SK-N-SH (cell line): ENCODE results near the gene DGAT2. TPM values are rescaled to one million over a fixed set of nuclear protein-coding genes. Genes with fewer than 3 reads are reported as not detected.

Experiments used
- CTCF ChIA-PET: fragments of 300-600, 350-600 bp; formaldehyde crosslinking; extraction: SDS; loops from one replicate; lab custom pipeline; 2021; lab: Yijun Ruan, JAX
- POLR2A ChIA-PET: fragments of 350-600 bp; sonication (Branson Sonifier 250); formaldehyde crosslinking; extraction: SDS; loops from one replicate; lab custom pipeline; 2020; ENCODE audit warnings: antibody characterized with exemption, inconsistent platforms; lab: Yijun Ruan, JAX
- DNase-seq: peaks from one replicate; pipeline ENCODE4 v3.0.0; 2012
- H2AFZ ChIP-seq: fragments of 200-600 bp; sonication (generic); 2 replicates; pipeline ENCODE4 v1.8.1; 2016; ENCODE audit warnings: antibody characterized with exemption, mild to moderate bottlenecking, low read depth
- H3F3A ChIP-seq: fragments of 200-600 bp; sonication (generic); replicated peaks from 2 replicates; pipeline ENCODE3; 2016; ENCODE audit warnings: antibody characterized with exemption, mild to moderate bottlenecking; ENCODE audit not compliant: insufficient read depth
- H3K27ac ChIP-seq, 2 experiments: fragments of 200-500 bp in 1 of 2; fragments of 200-600 bp in 1 of 2; sonication (Bioruptor generic) in 1 of 2; sonication (generic), shearing (Covaris generic) in 1 of 2; 2 replicates each; pipeline versions ENCODE4 v1.5.1 to v1.6.1; 2014 to 2016; ENCODE audit warnings: low read depth in 2 of 2, inconsistent platforms in 1 of 2, low read length in 1 of 2, mild to moderate bottlenecking in 1 of 2, mixed read lengths in 1 of 2
- H3K27me3 ChIP-seq: fragments of 200-600 bp; sonication (generic), shearing (Covaris generic); 2 replicates; pipeline ENCODE4 v1.6.1; 2016; ENCODE audit warnings: mixed run types; ENCODE audit not compliant: insufficient read depth
- H3K36me3 ChIP-seq, 2 experiments: fragments of 200-500 bp in 1 of 2; fragments of 200-600 bp in 1 of 2; sonication (Bioruptor generic) in 1 of 2; sonication (generic) in 1 of 2; replicated peaks in 1 of 2; 2 replicates each; pipeline versions ENCODE3 to v1.5.1; 2014 to 2016; ENCODE audit warnings: low read length in 1 of 2, mild to moderate bottlenecking in 1 of 2; ENCODE audit not compliant: insufficient read depth in 2 of 2, control insufficient read depth in 1 of 2
- H3K4me1 ChIP-seq, 2 experiments: fragments of 200-500 bp in 1 of 2; fragments of 200-600 bp in 1 of 2; sonication (Bioruptor generic) in 1 of 2; sonication (generic), shearing (Covaris generic) in 1 of 2; 2 replicates each; pipeline versions ENCODE4 v1.5.1 to v1.6.1; 2014 to 2016; ENCODE audit warnings: low read depth in 1 of 2, low read length in 1 of 2, mixed run types in 1 of 2; ENCODE audit not compliant: insufficient read depth in 2 of 2, control insufficient read depth in 1 of 2
- H3K4me2 ChIP-seq: fragments of 200-600 bp; sonication (generic), shearing (Covaris generic); 2 replicates; pipeline ENCODE4 v1.6.1; 2017; ENCODE audit warnings: mixed run types
- H3K4me3 ChIP-seq, 2 experiments: fragments of 200-500 bp in 1 of 2; fragments of 200-600 bp in 1 of 2; sonication (Bioruptor generic) in 1 of 2; sonication (generic), shearing (Covaris generic) in 1 of 2; 2 replicates each; pipeline versions ENCODE4 v1.5.1 to v1.8.1; 2014 to 2016; ENCODE audit warnings: low read depth in 2 of 2, inconsistent platforms in 1 of 2, low read length in 1 of 2, mild to moderate bottlenecking in 1 of 2, mixed read lengths in 1 of 2, moderate library complexity in 1 of 2
- H3K79me2 ChIP-seq: fragments of 200-600 bp; sonication (generic); 2 replicates; pipeline ENCODE4 v1.8.1; 2017; ENCODE audit warnings: mild to moderate bottlenecking; ENCODE audit not compliant: insufficient read depth
- H3K9ac ChIP-seq: fragments of 200-600 bp; sonication (generic); 2 replicates; pipeline ENCODE4 v1.6.1; 2017; ENCODE audit warnings: mixed run types
- H3K9me2 ChIP-seq: fragments of 200-600 bp; sonication (generic); 2 replicates; pipeline ENCODE4 v1.6.1; 2017; ENCODE audit warnings: mixed run types
- H3K9me3 ChIP-seq: fragments of 200-600 bp; sonication (generic); 2 replicates; pipeline ENCODE4 v1.6.1; 2017; ENCODE audit warnings: mixed run types, mild to moderate bottlenecking, moderate library complexity
- H4K20me1 ChIP-seq: fragments of 200-600 bp; sonication (generic); 2 replicates; pipeline ENCODE4 v1.6.1; 2017; ENCODE audit warnings: mild to moderate bottlenecking, mixed run types; ENCODE audit not compliant: insufficient read depth
- CHD2 ChIP-seq: fragments of 150-350 bp; IDR thresholded peaks from 2 replicates; pipeline ENCODE4 v1.6.1; 2018; ENCODE audit warnings: low read length; ENCODE audit not compliant: partially characterized antibody
- EZH2phosphoT487 ChIP-seq: fragments of 200-600 bp; sonication (generic); IDR thresholded peaks from 2 replicates; pipeline ENCODE4 v1.6.1; 2017; ENCODE audit warnings: low read depth, mixed run types, mild to moderate bottlenecking, antibody characterized with exemption, moderate library complexity, borderline replicate concordance
- FOXJ3 ChIP-seq: sonication (generic); formaldehyde crosslinking; IDR thresholded peaks from 2 replicates; pipeline ENCODE4 v1.5.1; 2020; ENCODE audit warnings: mild to moderate bottlenecking, missing genetic modification reagents
- FOXM1 ChIP-seq: IDR thresholded peaks from 2 replicates; pipeline ENCODE4 v1.4.0; 2012; ENCODE audit warnings: low read depth, mild to moderate bottlenecking
- GABPA ChIP-seq: IDR thresholded peaks from 2 replicates; pipeline ENCODE4 v1.4.0; 2012; ENCODE audit warnings: low read depth, mild to moderate bottlenecking
- GATA2 ChIP-seq: sonication (generic); formaldehyde crosslinking; IDR thresholded peaks from 2 replicates; pipeline ENCODE4 v1.5.0; 2020; ENCODE audit warnings: mild to moderate bottlenecking, missing genetic modification reagents
- JUND ChIP-seq: IDR thresholded peaks from 2 replicates; pipeline ENCODE4 v1.4.0; 2012
- MAX ChIP-seq: IDR thresholded peaks from 2 replicates; pipeline ENCODE4 v1.4.0; 2012; ENCODE audit warnings: low read depth
- MEF2A ChIP-seq: IDR thresholded peaks from 2 replicates; pipeline ENCODE4 v1.4.0; 2012; ENCODE audit warnings: low read depth, borderline replicate concordance
- NFIC ChIP-seq: IDR thresholded peaks from 2 replicates; pipeline ENCODE4 v1.4.0; 2012; ENCODE audit warnings: borderline replicate concordance
- NRF1 ChIP-seq: IDR thresholded peaks from 2 replicates; pipeline ENCODE4 v1.6.1; 2012; ENCODE audit warnings: low read depth, mild to moderate bottlenecking, low read length
- RAD21 ChIP-seq: IDR thresholded peaks from 2 replicates; pipeline ENCODE4 v1.6.1; 2012; ENCODE audit warnings: mild to moderate bottlenecking, low read length
- RCOR1 ChIP-seq: fragments of 150-350 bp; IDR thresholded peaks from 2 replicates; pipeline ENCODE4 v1.6.1; 2017; ENCODE audit warnings: antibody characterized with exemption, low read length
- REST ChIP-seq: IDR thresholded peaks from 2 replicates; pipeline ENCODE4 v1.6.1; 2012; ENCODE audit warnings: mild to moderate bottlenecking, low read depth, low read length, moderate library complexity
- SIN3A ChIP-seq: IDR thresholded peaks from 2 replicates; pipeline ENCODE4 v1.6.1; 2012; ENCODE audit warnings: low read depth, mild to moderate bottlenecking, low read length, moderate library complexity, borderline replicate concordance
- TAF1 ChIP-seq: IDR thresholded peaks from 2 replicates; pipeline ENCODE4 v1.6.1; 2012; ENCODE audit warnings: low read depth, mild to moderate bottlenecking, low read length, moderate library complexity, borderline replicate concordance
- TCF12 ChIP-seq: IDR thresholded peaks from 2 replicates; pipeline ENCODE4 v1.4.0; 2012
- TEAD4 ChIP-seq: IDR thresholded peaks from 2 replicates; pipeline ENCODE4 v1.4.0; 2012; ENCODE audit warnings: mild to moderate bottlenecking, borderline replicate concordance; ENCODE audit not compliant: insufficient read depth
- WGBS: methylation state at CpG from one replicate; pipeline ENCODE4 v1.1.6; 2017; ENCODE audit warnings: low lambda C conversion rate; 5-methylcytosine and 5-hydroxymethylcytosine counted together
- polyA plus RNA-seq, 3 experiments: library from polyadenylated mRNA; depleted of rRNA; stranded (reverse); fragments of >200 nt; gene quantifications; 2 replicates each; pipeline ENCODE4 v1.2.3, GENCODE V29; 2012
- TF ChIP-seq, protein P1 (sequence below): IDR thresholded peaks from 2 replicates; pipeline ENCODE4 v1.4.0; 2012; ENCODE audit warnings: low read depth, borderline replicate concordance
- TF ChIP-seq, protein P2 (sequence below): fragments of 150-350 bp; IDR thresholded peaks from 2 replicates; pipeline ENCODE4 v1.6.1; 2017; ENCODE audit warnings: antibody characterized with exemption, low read length, low read depth, borderline replicate concordance

The DGAT2 gene
- polyA plus RNA-seq, 1 of the 3 experiments (the other 2 are of a cell fraction), result 1.4 TPM

GRCh38 chr11:75809111-75809510 is 40.5 kb downstream of the DGAT2 start:
- 54% methylated on average over 2 of the region's 2 CpGs for WGBS
- Histone ChIP-seq H3K27ac (no peak overlapping the region), H3K4me3 (no peak overlapping the region), H3K4me1 (peaks cover 4 to 5% of the 10 kb centered on the region in 2 experiments; a peak in 2 of 4 replicates), H3K4me2 (no peak overlapping the region), H3K9ac (no peak overlapping the region), H3K9me3 (no peaks in the 10 kb centered on the region), H4K20me1 (no peaks in the 10 kb centered on the region), H3K9me2 (no peaks in the 10 kb centered on the region), H3F3A (peaks cover 15% of the 10 kb centered on the region), H3K36me3 (no peaks in the 10 kb centered on the region), H3K79me2 (no peaks in the 10 kb centered on the region), H3K27me3 (no peaks in the 10 kb centered on the region), H2AFZ (no peak overlapping the region)
- POLR2A ChIA-PET, result no interaction called here
- no peak for TF ChIP-seq FOXM1
- TF ChIP-seq MAX, result no peak
- no peak for TF ChIP-seq MEF2A
- TF ChIP-seq JUND, result no peak
- no peak for TF ChIP-seq SIN3A
- no peak for TF ChIP-seq REST
- TF ChIP-seq RAD21, result no peak
- TF ChIP-seq TCF12, result no peak
- TF ChIP-seq FOXJ3 (CRISPR knock-in tag), result no peak
- no peak for TF ChIP-seq NRF1
- TF ChIP-seq TAF1, result no peak
- no peak for TF ChIP-seq GATA2 (CRISPR knock-in tag)
- TF ChIP-seq EZH2phosphoT487, result no peak
- TF ChIP-seq, protein P1, sequence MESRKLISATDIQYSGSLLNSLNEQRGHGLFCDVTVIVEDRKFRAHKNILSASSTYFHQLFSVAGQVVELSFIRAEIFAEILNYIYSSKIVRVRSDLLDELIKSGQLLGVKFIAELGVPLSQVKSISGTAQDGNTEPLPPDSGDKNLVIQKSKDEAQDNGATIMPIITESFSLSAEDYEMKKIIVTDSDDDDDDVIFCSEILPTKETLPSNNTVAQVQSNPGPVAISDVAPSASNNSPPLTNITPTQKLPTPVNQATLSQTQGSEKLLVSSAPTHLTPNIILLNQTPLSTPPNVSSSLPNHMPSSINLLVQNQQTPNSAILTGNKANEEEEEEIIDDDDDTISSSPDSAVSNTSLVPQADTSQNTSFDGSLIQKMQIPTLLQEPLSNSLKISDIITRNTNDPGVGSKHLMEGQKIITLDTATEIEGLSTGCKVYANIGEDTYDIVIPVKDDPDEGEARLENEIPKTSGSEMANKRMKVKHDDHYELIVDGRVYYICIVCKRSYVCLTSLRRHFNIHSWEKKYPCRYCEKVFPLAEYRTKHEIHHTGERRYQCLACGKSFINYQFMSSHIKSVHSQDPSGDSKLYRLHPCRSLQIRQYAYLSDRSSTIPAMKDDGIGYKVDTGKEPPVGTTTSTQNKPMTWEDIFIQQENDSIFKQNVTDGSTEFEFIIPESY, result no peak
- no peak for TF ChIP-seq NFIC
- no peak for TF ChIP-seq TEAD4
- TF ChIP-seq GABPA, result no peak
- TF ChIP-seq CHD2, result no peak
- TF ChIP-seq RCOR1, result no peak
- TF ChIP-seq, protein P2, sequence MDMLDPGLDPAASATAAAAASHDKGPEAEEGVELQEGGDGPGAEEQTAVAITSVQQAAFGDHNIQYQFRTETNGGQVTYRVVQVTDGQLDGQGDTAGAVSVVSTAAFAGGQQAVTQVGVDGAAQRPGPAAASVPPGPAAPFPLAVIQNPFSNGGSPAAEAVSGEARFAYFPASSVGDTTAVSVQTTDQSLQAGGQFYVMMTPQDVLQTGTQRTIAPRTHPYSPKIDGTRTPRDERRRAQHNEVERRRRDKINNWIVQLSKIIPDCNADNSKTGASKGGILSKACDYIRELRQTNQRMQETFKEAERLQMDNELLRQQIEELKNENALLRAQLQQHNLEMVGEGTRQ, result no peak
- CTCF ChIA-PET, result interaction anchor here (1.0 to 1.4 kb wide), 3 partner anchors 30 to 510 kb away, joined by 3 to 4 read pairs (median 3); no protein-coding TSS in a partner anchor
- no peak for DNase-seq
